Loucy (cell line): ENCODE measurements around the gene PPIF.

ENCODE experiments used
- EZH2phosphoT487 ChIP-seq: fragments of 200-600 bp; IDR thresholded peaks from 2 replicates; pipeline ENCODE4 v1.6.1; 2018; ENCODE audit warnings: antibody characterized with exemption, mild to moderate bottlenecking, moderate library complexity, borderline replicate concordance
- TF ChIP-seq, protein P1 (sequence below): fragments of 200-600 bp; sonication (generic); conservative IDR thresholded peaks from 2 replicates; pipeline ENCODE4 v1.5.1; 2014; ENCODE audit warnings: mild to moderate bottlenecking, antibody characterized with exemption, low read length

DNA sequence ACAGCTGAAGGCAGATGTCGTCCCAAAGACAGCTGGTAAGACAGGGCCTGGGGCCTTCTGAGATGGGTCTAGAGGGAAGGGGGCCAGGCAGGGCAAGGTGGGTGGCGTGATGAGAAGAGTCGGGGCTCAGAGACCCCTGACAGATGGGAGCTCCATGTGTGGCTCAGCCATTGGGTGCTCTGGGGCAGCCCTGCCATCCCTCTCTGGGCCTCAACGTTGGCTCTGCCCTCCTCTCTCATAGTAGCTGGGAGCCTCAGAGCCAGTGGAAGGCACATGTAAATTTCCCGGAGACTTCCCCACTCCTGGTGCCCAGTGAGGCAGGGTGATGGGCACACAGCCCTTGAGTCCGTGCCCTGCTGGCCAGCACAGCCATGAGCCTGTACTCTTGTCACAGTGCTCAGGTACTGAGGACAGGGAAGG is 1.8 kb downstream of the PPIF start:
- TF ChIP-seq, protein P1, sequence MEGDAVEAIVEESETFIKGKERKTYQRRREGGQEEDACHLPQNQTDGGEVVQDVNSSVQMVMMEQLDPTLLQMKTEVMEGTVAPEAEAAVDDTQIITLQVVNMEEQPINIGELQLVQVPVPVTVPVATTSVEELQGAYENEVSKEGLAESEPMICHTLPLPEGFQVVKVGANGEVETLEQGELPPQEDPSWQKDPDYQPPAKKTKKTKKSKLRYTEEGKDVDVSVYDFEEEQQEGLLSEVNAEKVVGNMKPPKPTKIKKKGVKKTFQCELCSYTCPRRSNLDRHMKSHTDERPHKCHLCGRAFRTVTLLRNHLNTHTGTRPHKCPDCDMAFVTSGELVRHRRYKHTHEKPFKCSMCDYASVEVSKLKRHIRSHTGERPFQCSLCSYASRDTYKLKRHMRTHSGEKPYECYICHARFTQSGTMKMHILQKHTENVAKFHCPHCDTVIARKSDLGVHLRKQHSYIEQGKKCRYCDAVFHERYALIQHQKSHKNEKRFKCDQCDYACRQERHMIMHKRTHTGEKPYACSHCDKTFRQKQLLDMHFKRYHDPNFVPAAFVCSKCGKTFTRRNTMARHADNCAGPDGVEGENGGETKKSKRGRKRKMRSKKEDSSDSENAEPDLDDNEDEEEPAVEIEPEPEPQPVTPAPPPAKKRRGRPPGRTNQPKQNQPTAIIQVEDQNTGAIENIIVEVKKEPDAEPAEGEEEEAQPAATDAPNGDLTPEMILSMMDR: no peak
- TF ChIP-seq EZH2phosphoT487: no peak
